HCT116 (cell line): ENCODE data around the gene NEURL1B. TPM values are rescaled to one million over a fixed set of nuclear protein-coding genes. Genes with fewer than 3 reads are reported as not detected.

ENCODE experiments used
- ATAC-seq: fragments of 200-7000 bp; cut with Tn5 transposase; 2 replicates; pipeline ENCODE4 v1.9.1; 2020; ENCODE audit warnings: mild to moderate bottlenecking, moderate library complexity
- BruUV-seq: library from RNA; stranded (reverse); fragments of 400-500 nt; replicated peaks from 2 replicates; lab custom pipeline; 2021; lab: Mats Ljungman, UMichigan
- CTCF ChIA-PET: fragments of 300-600 bp; sonication (Branson Sonifier 250); formaldehyde crosslinking; loops from one replicate; lab custom pipeline; 2021; ENCODE audit warnings: antibody characterized with exemption; lab: Charles Lee
- POLR2A ChIA-PET: fragments of 300-600, 350-600 bp; sonication (Branson Sonifier 250); formaldehyde crosslinking; loops from one replicate; lab custom pipeline; 2021; ENCODE audit warnings: antibody characterized with exemption; lab: Charles Lee
- RAD21 ChIA-PET, 2 experiments: fragments of 300-600 bp; sonication (Branson Sonifier 250); formaldehyde crosslinking; loops; one replicate each; lab custom pipeline; 2023; ENCODE audit warnings: low total read pairs in 2 of 2; ENCODE audit not compliant: uncharacterized antibody in 2 of 2, unreplicated experiment in 2 of 2, low non-redundant PET in 1 of 2; lab: Charles Lee
- DNase-seq: peaks from one replicate; pipeline ENCODE4 v3.0.0-alpha.2; 2010; ENCODE audit warnings: low read depth, low spot score
- H2AFZ ChIP-seq: fragments of 200-600 bp; shearing (Covaris generic), sonication (generic); 2 replicates; pipeline ENCODE4 v1.6.1; 2017; ENCODE audit warnings: low read depth, mixed run types, mixed read lengths, antibody characterized with exemption, low read length; ENCODE audit not compliant: poor library complexity, severe bottlenecking
- H3K27ac ChIP-seq: 2 replicates; pipeline ENCODE4 v1.5.1; 2012; ENCODE audit warnings: low read depth, low read length
- H3K27me3 ChIP-seq: fragments of 200-600 bp; sonication (generic); 2 replicates; pipeline ENCODE4 v1.6.1; 2016; ENCODE audit warnings: mixed run types, low read length, mixed read lengths; ENCODE audit not compliant: insufficient read depth
- H3K36me3 ChIP-seq, 2 experiments: fragments of 200-500 bp in 1 of 2; fragments of 200-600 bp in 1 of 2; sonication (Bioruptor generic) in 1 of 2; sonication (generic) in 1 of 2; 2 replicates each; pipeline versions ENCODE4 v1.5.1 to v1.6.1; 2014 to 2016; ENCODE audit warnings: low read length in 2 of 2, inconsistent platforms in 1 of 2, mixed read lengths in 1 of 2, mixed run types in 1 of 2; ENCODE audit not compliant: insufficient read depth in 2 of 2, control insufficient read depth in 1 of 2
- H3K4me1 ChIP-seq, 2 experiments: fragments of 200-600 bp in 1 of 2; sonication (generic) in 1 of 2; 2 replicates each; pipeline versions ENCODE4 v1.5.1 to v1.6.1; 2012 to 2017; ENCODE audit warnings: low read length in 2 of 2, inconsistent platforms in 1 of 2, mild to moderate bottlenecking in 1 of 2, mixed read lengths in 1 of 2, mixed run types in 1 of 2, moderate library complexity in 1 of 2; ENCODE audit not compliant: insufficient read depth in 2 of 2, control insufficient read depth in 1 of 2
- H3K4me2 ChIP-seq: fragments of 200-600 bp; sonication (generic); 2 replicates; pipeline ENCODE4 v1.6.1; 2017; ENCODE audit warnings: mixed run types, low read length, mixed read lengths
- H3K4me3 ChIP-seq, 2 experiments: fragments of 200-600 bp in 1 of 2; sonication (generic) in 1 of 2; replicated peaks in 1 of 2; 2 replicates each; pipeline ENCODE4 v1.5.1; 2011 to 2016; ENCODE audit warnings: low read length in 2 of 2, control low read depth in 1 of 2, low read depth in 1 of 2, mild to moderate bottlenecking in 1 of 2, mixed read lengths in 1 of 2, mixed run types in 1 of 2
- H3K79me2 ChIP-seq: fragments of 200-600 bp; sonication (generic); 2 replicates; pipeline ENCODE4 v1.6.1; 2017; ENCODE audit warnings: mild to moderate bottlenecking, mixed run types, low read length, moderate library complexity, mixed read lengths; ENCODE audit not compliant: insufficient read depth
- H3K9ac ChIP-seq: fragments of 200-600 bp; sonication (generic); 2 replicates; pipeline ENCODE4 v1.6.1; 2016; ENCODE audit warnings: low read length, mixed read lengths
- H3K9me2 ChIP-seq: fragments of 200-600 bp; sonication (generic), shearing (Covaris generic); 2 replicates; pipeline ENCODE4 v1.6.1; 2017; ENCODE audit warnings: mixed run types, mild to moderate bottlenecking, moderate library complexity; ENCODE audit not compliant: insufficient read depth
- H3K9me3 ChIP-seq, 2 experiments: fragments of 200-500 bp in 1 of 2; fragments of 200-600 bp in 1 of 2; sonication (Bioruptor generic) in 1 of 2; sonication (generic) in 1 of 2; 2 replicates each; pipeline ENCODE4 v1.6.1; 2014 to 2017; ENCODE audit warnings: low read length in 2 of 2, mixed read lengths in 2 of 2, inconsistent platforms in 1 of 2, low read depth in 1 of 2, mild to moderate bottlenecking in 1 of 2, mixed run types in 1 of 2, moderate library complexity in 1 of 2; ENCODE audit not compliant: control insufficient read depth in 1 of 2, insufficient read depth in 1 of 2
- H4K20me1 ChIP-seq: fragments of 200-600 bp; sonication (generic), shearing (Covaris generic); 2 replicates; pipeline ENCODE4 v1.6.1; 2017; ENCODE audit warnings: mixed run types, mild to moderate bottlenecking, moderate library complexity; ENCODE audit not compliant: insufficient read depth
- CEBPB ChIP-seq: IDR thresholded peaks from 2 replicates; pipeline ENCODE4 v1.6.1; 2012; ENCODE audit warnings: low read depth
- EGR1 ChIP-seq: IDR thresholded peaks from 2 replicates; pipeline ENCODE4 v1.6.1; 2012; ENCODE audit warnings: low read depth
- ELF1 ChIP-seq: IDR thresholded peaks from 2 replicates; pipeline ENCODE4 v1.6.1; 2012; ENCODE audit warnings: low read depth, borderline replicate concordance
- EZH2 ChIP-seq: fragments of 200-600 bp; sonication (generic); IDR thresholded peaks from 2 replicates; pipeline ENCODE4 v1.6.1; 2017; ENCODE audit warnings: antibody characterized with exemption, mixed run types
- EZH2phosphoT487 ChIP-seq: fragments of 200-600 bp; IDR thresholded peaks from 2 replicates; pipeline ENCODE4 v1.6.1; 2018; ENCODE audit warnings: antibody characterized with exemption, borderline replicate concordance
- FOSL1 ChIP-seq: IDR thresholded peaks from 2 replicates; pipeline ENCODE4 v1.6.1; 2012; ENCODE audit warnings: low read depth
- JUND ChIP-seq: IDR thresholded peaks from 2 replicates; pipeline ENCODE4 v1.6.1; 2012
- MAX ChIP-seq: IDR thresholded peaks from 2 replicates; pipeline ENCODE4 v1.6.1; 2012
- POLR2A ChIP-seq: IDR thresholded peaks from 2 replicates; pipeline ENCODE4 v1.7.0; 2011; ENCODE audit warnings: borderline replicate concordance; ENCODE audit not compliant: insufficient read depth, insufficient read length; ENCODE audit errors: extremely low read depth
- RAD21 ChIP-seq: IDR thresholded peaks from 2 replicates; pipeline ENCODE4 v1.6.1; 2012; ENCODE audit warnings: low read depth, mild to moderate bottlenecking
- SP1 ChIP-seq: IDR thresholded peaks from 2 replicates; pipeline ENCODE4 v1.6.1; 2012; ENCODE audit warnings: low read depth
- SRF ChIP-seq: IDR thresholded peaks from 2 replicates; pipeline ENCODE4 v1.6.1; 2012; ENCODE audit warnings: low read depth
- TCF7L2 ChIP-seq: IDR thresholded peaks from 2 replicates; pipeline ENCODE4 v1.7.0; 2011; ENCODE audit warnings: borderline replicate concordance, inconsistent platforms; ENCODE audit not compliant: insufficient read depth, insufficient read length; ENCODE audit errors: extremely low read depth
- ZBTB33 ChIP-seq: IDR thresholded peaks from 2 replicates; pipeline ENCODE4 v1.6.1; 2011; ENCODE audit warnings: mild to moderate bottlenecking, low read length, moderate library complexity; ENCODE audit not compliant: insufficient replicate concordance; ENCODE audit errors: extremely low read depth
- ZFX ChIP-seq: fragments of 450-650 bp; IDR thresholded peaks from 2 replicates; pipeline ENCODE4 v1.6.1; 2017
- intact Hi-C: fragments of 100-400 bp; cut with micrococcal nuclease; formaldehyde crosslinking; loops from 2 replicates; pipeline ENCODE4 v1.10.0; 2022
- total RNA-seq: library from RNA; stranded (reverse); gene quantifications from one replicate; pipeline ENCODE4 v1.2.1, GENCODE V29; 2021; ENCODE audit not compliant: unreplicated experiment
- TF ChIP-seq, protein P1 (sequence below), 3 experiments: fragments of 200-600 bp in 1 of 3; sonication (generic) in 1 of 3; IDR thresholded peaks in 2 of 3; conservative IDR thresholded peaks in 1 of 3; 2 replicates each; pipeline ENCODE4 v1.5.1; 2012 to 2017; ENCODE audit warnings: low read depth in 2 of 3, low read length in 2 of 3, antibody characterized with exemption in 1 of 3, borderline replicate concordance in 1 of 3, control low read depth in 1 of 3, mild to moderate bottlenecking in 1 of 3, mixed read lengths in 1 of 3, mixed run types in 1 of 3, moderate library complexity in 1 of 3; ENCODE audit not compliant: insufficient read depth in 1 of 3
- TF ChIP-seq, protein P2 (sequence below): IDR thresholded peaks from 2 replicates; pipeline ENCODE4 v1.6.1; 2012; ENCODE audit warnings: low read depth

NEURL1B gene
- total RNA-seq, 1 experiment from 2014 or later = 5.8 TPM

GRCh38 chr5:172599204-172599567, 41.9 kb upstream of the NEURL1B start:
- no peaks in the 10 kb centered on the region for H4K20me1 ChIP-seq
- ChIA-PET POLR2A (no interaction called here), RAD21 (no interaction called here), CTCF (no interaction called here)
- ATAC-seq (no peak), DNase-seq (no peak)
- no peaks in the 10 kb centered on the region for H3K9me3 ChIP-seq
- TF ChIP-seq POLR2A (no peak), TCF7L2 (no peak), ELF1 (no peak), ZBTB33 (no peak), CEBPB (no peak), EZH2phosphoT487 (no peak), EZH2 (no peak), MAX (no peak), RAD21 (no peak), FOSL1 (no peak), SRF (no peak), EGR1 (no peak), JUND (no peak), ZFX (no peak), SP1 (no peak)
- TF ChIP-seq, protein P1, sequence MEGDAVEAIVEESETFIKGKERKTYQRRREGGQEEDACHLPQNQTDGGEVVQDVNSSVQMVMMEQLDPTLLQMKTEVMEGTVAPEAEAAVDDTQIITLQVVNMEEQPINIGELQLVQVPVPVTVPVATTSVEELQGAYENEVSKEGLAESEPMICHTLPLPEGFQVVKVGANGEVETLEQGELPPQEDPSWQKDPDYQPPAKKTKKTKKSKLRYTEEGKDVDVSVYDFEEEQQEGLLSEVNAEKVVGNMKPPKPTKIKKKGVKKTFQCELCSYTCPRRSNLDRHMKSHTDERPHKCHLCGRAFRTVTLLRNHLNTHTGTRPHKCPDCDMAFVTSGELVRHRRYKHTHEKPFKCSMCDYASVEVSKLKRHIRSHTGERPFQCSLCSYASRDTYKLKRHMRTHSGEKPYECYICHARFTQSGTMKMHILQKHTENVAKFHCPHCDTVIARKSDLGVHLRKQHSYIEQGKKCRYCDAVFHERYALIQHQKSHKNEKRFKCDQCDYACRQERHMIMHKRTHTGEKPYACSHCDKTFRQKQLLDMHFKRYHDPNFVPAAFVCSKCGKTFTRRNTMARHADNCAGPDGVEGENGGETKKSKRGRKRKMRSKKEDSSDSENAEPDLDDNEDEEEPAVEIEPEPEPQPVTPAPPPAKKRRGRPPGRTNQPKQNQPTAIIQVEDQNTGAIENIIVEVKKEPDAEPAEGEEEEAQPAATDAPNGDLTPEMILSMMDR (IDR thresholded peaks at IDR 0.05 in 2 of 3, conservative IDR thresholded peaks at IDR 0.05 in 1 of 3; ENCODE audit: borderline replicate concordance in 1 of 3, insufficient read depth in 1 of 3, low read depth in 2 of 3, low read length in 2 of 3) = no peak
- TF ChIP-seq, protein P2, sequence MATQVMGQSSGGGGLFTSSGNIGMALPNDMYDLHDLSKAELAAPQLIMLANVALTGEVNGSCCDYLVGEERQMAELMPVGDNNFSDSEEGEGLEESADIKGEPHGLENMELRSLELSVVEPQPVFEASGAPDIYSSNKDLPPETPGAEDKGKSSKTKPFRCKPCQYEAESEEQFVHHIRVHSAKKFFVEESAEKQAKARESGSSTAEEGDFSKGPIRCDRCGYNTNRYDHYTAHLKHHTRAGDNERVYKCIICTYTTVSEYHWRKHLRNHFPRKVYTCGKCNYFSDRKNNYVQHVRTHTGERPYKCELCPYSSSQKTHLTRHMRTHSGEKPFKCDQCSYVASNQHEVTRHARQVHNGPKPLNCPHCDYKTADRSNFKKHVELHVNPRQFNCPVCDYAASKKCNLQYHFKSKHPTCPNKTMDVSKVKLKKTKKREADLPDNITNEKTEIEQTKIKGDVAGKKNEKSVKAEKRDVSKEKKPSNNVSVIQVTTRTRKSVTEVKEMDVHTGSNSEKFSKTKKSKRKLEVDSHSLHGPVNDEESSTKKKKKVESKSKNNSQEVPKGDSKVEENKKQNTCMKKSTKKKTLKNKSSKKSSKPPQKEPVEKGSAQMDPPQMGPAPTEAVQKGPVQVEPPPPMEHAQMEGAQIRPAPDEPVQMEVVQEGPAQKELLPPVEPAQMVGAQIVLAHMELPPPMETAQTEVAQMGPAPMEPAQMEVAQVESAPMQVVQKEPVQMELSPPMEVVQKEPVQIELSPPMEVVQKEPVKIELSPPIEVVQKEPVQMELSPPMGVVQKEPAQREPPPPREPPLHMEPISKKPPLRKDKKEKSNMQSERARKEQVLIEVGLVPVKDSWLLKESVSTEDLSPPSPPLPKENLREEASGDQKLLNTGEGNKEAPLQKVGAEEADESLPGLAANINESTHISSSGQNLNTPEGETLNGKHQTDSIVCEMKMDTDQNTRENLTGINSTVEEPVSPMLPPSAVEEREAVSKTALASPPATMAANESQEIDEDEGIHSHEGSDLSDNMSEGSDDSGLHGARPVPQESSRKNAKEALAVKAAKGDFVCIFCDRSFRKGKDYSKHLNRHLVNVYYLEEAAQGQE = no peak
- H3K36me3 ChIP-seq = no peaks in the 10 kb centered on the region
- peaks cover 0 to 4% of the 10 kb centered on the region in 2 experiments; a peak in 1 of 4 replicates for H3K4me1 ChIP-seq
- H3K79me2 ChIP-seq = no peaks in the 10 kb centered on the region
- H3K27ac ChIP-seq = no peak overlapping the region
- no peak overlapping the region for H2AFZ ChIP-seq
- H3K27me3 ChIP-seq = no peaks in the 10 kb centered on the region
- H3K4me2 ChIP-seq = no peak overlapping the region
- H3K9ac ChIP-seq = no peak overlapping the region
- intact Hi-C loops = no loop called here
- no TSS peak for BruUV-seq
- no peak overlapping the region for H3K4me3 ChIP-seq
- no peaks in the 10 kb centered on the region for H3K9me2 ChIP-seq
